GM23248 (cell line): ENCODE measurements around the gene JARID2. TPM values are rescaled to one million over a fixed set of nuclear protein-coding genes. Genes with fewer than 3 reads are reported as not detected.
A peak's percentile ranks its signal among the peaks of the same experiment; 100 is the strongest.

ENCODE experiments used
- DNase-seq: peaks from one replicate; pipeline ENCODE4 v3.0.0-alpha.2; 2015
- H2AFZ ChIP-seq: fragments of 200-600 bp; sonication (generic); 2 replicates; pipeline ENCODE4 v1.6.1; 2016; ENCODE audit warnings: antibody characterized with exemption
- H3F3A ChIP-seq: fragments of 200-600 bp; sonication (generic); 2 replicates; pipeline ENCODE4 v1.6.1; 2016; ENCODE audit warnings: mild to moderate bottlenecking, antibody characterized with exemption, mixed run types; ENCODE audit not compliant: insufficient read depth
- H3K27ac ChIP-seq: fragments of 200-600 bp; sonication (generic); 2 replicates; pipeline ENCODE4 v1.5.1; 2016; ENCODE audit warnings: mild to moderate bottlenecking
- H3K27me3 ChIP-seq: fragments of 200-600 bp; sonication (generic); replicated peaks from 2 replicates; pipeline ENCODE4 v1.6.1; 2016; ENCODE audit warnings: mild to moderate bottlenecking; ENCODE audit not compliant: insufficient read depth
- H3K36me3 ChIP-seq: fragments of 200-600 bp; sonication (generic); 2 replicates; pipeline ENCODE4 v1.6.1; 2016; ENCODE audit warnings: low read depth, mild to moderate bottlenecking
- H3K4me1 ChIP-seq: fragments of 200-600 bp; sonication (generic); 2 replicates; pipeline ENCODE4 v1.6.1; 2016; ENCODE audit warnings: mild to moderate bottlenecking; ENCODE audit not compliant: insufficient read depth
- H3K4me2 ChIP-seq: fragments of 200-600 bp; sonication (generic); one replicate; pipeline ENCODE4 v1.6.1; 2016; ENCODE audit warnings: mild to moderate bottlenecking; ENCODE audit not compliant: unreplicated experiment
- H3K4me3 ChIP-seq: fragments of 200-600 bp; sonication (generic); 2 replicates; pipeline ENCODE4 v1.5.1; 2016; ENCODE audit warnings: mild to moderate bottlenecking
- H3K79me2 ChIP-seq: fragments of 200-600 bp; sonication (generic); 2 replicates; pipeline ENCODE4 v1.6.1; 2016; ENCODE audit warnings: mild to moderate bottlenecking; ENCODE audit not compliant: insufficient read depth
- H3K9ac ChIP-seq: fragments of 200-600 bp; sonication (generic); 2 replicates; pipeline ENCODE4 v1.6.1; 2016; ENCODE audit warnings: mild to moderate bottlenecking
- H3K9me2 ChIP-seq: fragments of 200-600 bp; sonication (generic); 2 replicates; pipeline ENCODE4 v1.6.1; 2016; ENCODE audit warnings: mixed run types, mild to moderate bottlenecking, moderate library complexity; ENCODE audit not compliant: insufficient read depth
- H3K9me3 ChIP-seq: fragments of 200-600 bp; sonication (generic); one replicate; pipeline ENCODE4 v1.6.1; 2017; ENCODE audit warnings: low read depth
- H4K20me1 ChIP-seq: fragments of 200-600 bp; sonication (generic); 2 replicates; pipeline ENCODE4 v1.6.0; 2016; ENCODE audit not compliant: insufficient read depth
- EZH2 ChIP-seq: fragments of 200-600 bp; sonication (generic); IDR thresholded peaks from 2 replicates; pipeline ENCODE4 v1.6.1; 2018; ENCODE audit warnings: antibody characterized with exemption, mild to moderate bottlenecking; ENCODE audit not compliant: insufficient read depth, poor library complexity, severe bottlenecking
- EZH2phosphoT487 ChIP-seq: fragments of 200-600 bp; sonication (generic); IDR thresholded peaks from 2 replicates; pipeline ENCODE4 v1.6.1; 2018; ENCODE audit warnings: antibody characterized with exemption, moderate library complexity, mild to moderate bottlenecking, low read depth; ENCODE audit not compliant: insufficient read depth
- WGBS, 2 experiments: methylation state at CpG; one replicate each; pipeline ENCODE4 v1.1.6; 2015 to 2017; ENCODE audit warnings: low lambda C conversion rate in 2 of 2, low coverage in 1 of 2; ENCODE audit errors: missing lambda C conversion rate in 2 of 2; 5-methylcytosine and 5-hydroxymethylcytosine counted together
- in situ Hi-C: fragments of 300-500 bp; cut with MboI; formaldehyde crosslinking; loops from 2 replicates; pipeline ENCODE4 v1.15.0; 2020
- polyA plus RNA-seq: library from polyadenylated mRNA; unstranded; fragments of >200 nt; fragmentation: Nextera tagmentation; extraction: Ambion mirVana; gene quantifications from 2 replicates; pipeline ENCODE4 v1.2.1, GENCODE V29; 2016
- total RNA-seq: library from RNA; depleted of rRNA; stranded (reverse); fragments of >200 nt; shearing (Covaris generic); gene quantifications from 2 replicates; pipeline ENCODE4 v1.2.3, GENCODE V29; 2014; rRNA removed

JARID2 gene
- total RNA-seq (9.1 and 9.3 TPM in 2 replicates), polyA plus RNA-seq (3.9 and 4.7 TPM in 2 replicates)

GRCh38 chr6:15245361-15246216, at the start of gene JARID2:
TSS of gene JARID2 (plus strand) at chr6:15246069. CDS start at chr6:15246540, 471 bp downstream.
- peak within 1 kb of the TSS; percentile 91 for H3K4me2 ChIP-seq
- H3K27me3 ChIP-seq = no peaks in the 10 kb centered on the region
- H3K27ac ChIP-seq = peak within 1 kb of the TSS; percentile 91
- peaks cover 39% of the 10 kb centered on the region for H3K79me2 ChIP-seq
- no peaks in the 10 kb centered on the region for H3K36me3 ChIP-seq
- no peaks in the 10 kb centered on the region for H3K9me3 ChIP-seq
- peaks cover 12% of the 10 kb centered on the region for H3K4me1 ChIP-seq
- no peak for TF ChIP-seq EZH2
- TF ChIP-seq EZH2phosphoT487 = no peak
- H2AFZ ChIP-seq = peak within 1 kb of the TSS; percentile 88
- peak within 1 kb of the TSS; percentile 99 for H3K4me3 ChIP-seq
- in situ Hi-C loops = no loop called here
- H3K9me2 ChIP-seq = no peaks in the 10 kb centered on the region
- peak within 1 kb of the TSS; percentile 98 for H3K9ac ChIP-seq
- peak; percentile 97 for DNase-seq
- 0 to 1% methylated on average over 47 to 54 of the region's 59 CpGs for WGBS, 2 experiments
- no peaks in the 10 kb centered on the region for H4K20me1 ChIP-seq
- peaks cover 42% of the 10 kb centered on the region for H3F3A ChIP-seq

- Histone ChIP-seq H3K9ac (no peak overlapping the region), H3K27me3 (no peaks in the 10 kb centered on the region), H3K4me3 (no peak overlapping the region), H3K79me2 (no peaks in the 10 kb centered on the region), H3K4me1 (no peaks in the 10 kb centered on the region), H3F3A (no peaks in the 10 kb centered on the region), H4K20me1 (no peaks in the 10 kb centered on the region), H2AFZ (no peak overlapping the region), H3K4me2 (no peak overlapping the region), H3K9me2 (no peaks in the 10 kb centered on the region), H3K9me3 (no peaks in the 10 kb centered on the region), H3K27ac (no peak overlapping the region), H3K36me3 (no peaks in the 10 kb centered on the region)
- TF ChIP-seq EZH2phosphoT487 (no peak), EZH2 (no peak)
- 75 to 79% methylated on average over 5 of the region's 5 CpGs for WGBS, 2 experiments
- DNase-seq = no peak
- in situ Hi-C loops = no loop called here
Observed at GRCh38 chr6:15200087-15200486, 45.8 kb upstream of the JARID2 start.

DNA sequence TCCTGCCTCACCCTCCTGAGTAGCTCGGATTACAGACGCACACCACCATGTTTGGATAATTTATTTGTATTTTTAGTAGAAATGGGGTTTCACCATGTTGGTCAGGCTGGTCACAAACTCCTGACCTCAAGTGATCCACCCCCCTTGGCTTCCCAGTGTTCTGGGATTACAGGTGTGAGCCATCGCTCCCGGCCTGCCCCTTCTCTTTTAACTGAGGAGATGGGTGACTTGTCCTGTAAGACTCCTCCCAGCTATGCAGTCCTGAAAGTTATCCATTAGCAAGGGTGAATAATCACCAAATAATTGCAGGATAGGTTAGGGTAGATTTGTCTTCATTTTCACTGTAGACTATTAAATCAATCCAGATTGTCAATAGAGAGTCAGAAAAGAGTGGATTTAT, 40.5 kb upstream of the JARID2 start:
- no peak for DNase-seq
- Histone ChIP-seq H3K27me3 (no peaks in the 10 kb centered on the region), H2AFZ (no peak overlapping the region), H3K27ac (no peak overlapping the region), H3K4me1 (peaks cover 23% of the 10 kb centered on the region; the same call in 1 of the 2 replicates), H3K9me3 (no peaks in the 10 kb centered on the region), H3K36me3 (no peaks in the 10 kb centered on the region), H4K20me1 (no peaks in the 10 kb centered on the region), H3K4me3 (no peak overlapping the region), H3K4me2 (no peak overlapping the region), H3F3A (peaks cover 28% of the 10 kb centered on the region), H3K9me2 (no peaks in the 10 kb centered on the region), H3K9ac (no peak overlapping the region), H3K79me2 (no peaks in the 10 kb centered on the region)
- WGBS, 2 experiments = 94 to 96% methylated on average over 4 of the region's 4 CpGs
- in situ Hi-C loops = no loop called here
- TF ChIP-seq EZH2phosphoT487 (no peak), EZH2 (no peak)

DNA sequence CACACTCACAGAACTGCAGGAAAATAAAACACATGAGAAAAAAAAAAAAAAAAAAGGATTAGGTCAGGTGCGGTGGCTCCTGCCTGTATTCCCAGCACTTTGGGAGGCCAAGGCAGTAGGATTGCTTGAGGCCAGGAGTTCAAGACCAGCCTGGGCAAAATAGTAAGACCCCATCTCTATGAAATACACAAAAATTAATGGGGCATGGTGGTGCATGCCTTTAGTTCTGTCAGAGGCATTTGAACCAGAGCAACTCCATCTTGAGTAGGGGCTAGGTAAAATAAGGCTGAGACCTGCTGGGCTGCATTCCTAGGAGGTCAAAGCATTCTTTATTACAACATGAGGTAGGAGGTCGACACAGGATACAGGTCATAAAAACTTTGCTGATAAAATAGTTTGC, 39.0 kb upstream of the JARID2 start:
- in situ Hi-C loops = no loop called here

More for the DNA sequence above, 39.0 kb upstream of the JARID2 start:
- no peak overlapping the region for H3K4me3 ChIP-seq
- H3K9me2 ChIP-seq = no peaks in the 10 kb centered on the region
- peaks cover 23% of the 10 kb centered on the region; the same call in 1 of the 2 replicates for H3K4me1 ChIP-seq
- DNase-seq = no peak
- peak overlapping the region; percentile 78 for H3K27ac ChIP-seq
- no peaks in the 10 kb centered on the region for H3K79me2 ChIP-seq
- peak overlapping the region; percentile 30 for H3K4me2 ChIP-seq
- no peaks in the 10 kb centered on the region for H3K9me3 ChIP-seq
- H3F3A ChIP-seq = peaks cover 28% of the 10 kb centered on the region
- peak overlapping the region; percentile 28 for H2AFZ ChIP-seq
- H4K20me1 ChIP-seq = no peaks in the 10 kb centered on the region
- no peak for TF ChIP-seq EZH2phosphoT487
- no peak for TF ChIP-seq EZH2
- H3K36me3 ChIP-seq = no peaks in the 10 kb centered on the region
- 67 to 79% methylated on average over 2 of the region's 2 CpGs for WGBS, 2 experiments
- H3K9ac ChIP-seq = peak overlapping the region; percentile 54
- H3K27me3 ChIP-seq = no peaks in the 10 kb centered on the region
